Liver (tissue), 9 donors: ENCODE results near the gene ETAA1. TPM values are rescaled to one million over a fixed set of nuclear protein-coding genes. Genes with fewer than 3 reads are reported as not detected.

Experiments used
- DNase-seq: peaks from one replicate; pipeline ENCODE4 v3.0.0-alpha.2; 2017; ENCODE audit warnings: low spot score
- H3K27ac ChIP-seq, 2 donors: one replicate each; pipeline ENCODE4 v1.7.0; 2013; ENCODE audit warnings: inconsistent platforms in 2 of 2, low read length in 2 of 2, control low read depth in 1 of 2, low read depth in 1 of 2, mild to moderate bottlenecking in 1 of 2
- H3K27me3 ChIP-seq, 4 donors: one replicate each; pipeline versions ENCODE4 v1.6.1 to v1.7.0; 2013; ENCODE audit warnings: low read length in 3 of 4, inconsistent platforms in 1 of 4, mild to moderate bottlenecking in 1 of 4, moderate library complexity in 1 of 4; ENCODE audit not compliant: control insufficient read depth in 4 of 4, insufficient read depth in 4 of 4
- H3K36me3 ChIP-seq, 4 donors: one replicate each; pipeline versions ENCODE4 v1.6.1 to v1.7.0; 2013; ENCODE audit warnings: low read length in 3 of 4, mild to moderate bottlenecking in 3 of 4, low read depth in 1 of 4, moderate library complexity in 1 of 4; ENCODE audit not compliant: control insufficient read depth in 4 of 4, insufficient read depth in 3 of 4
- H3K4me1 ChIP-seq, 4 donors: one replicate each; pipeline versions ENCODE4 v1.6.1 to v1.7.0; 2013; ENCODE audit warnings: low read length in 3 of 4, mild to moderate bottlenecking in 3 of 4, moderate library complexity in 1 of 4; ENCODE audit not compliant: control insufficient read depth in 4 of 4, insufficient read depth in 4 of 4
- H3K4me3 ChIP-seq, 3 donors: one replicate each; pipeline versions ENCODE4 v1.6.1 to v1.7.0; 2013; ENCODE audit warnings: low read length in 3 of 3, control low read depth in 1 of 3, low read depth in 1 of 3, mild to moderate bottlenecking in 1 of 3
- H3K9ac ChIP-seq, 2 donors: one replicate each; pipeline ENCODE4 v1.7.0; 2013; ENCODE audit warnings: low read length in 2 of 2, mild to moderate bottlenecking in 2 of 2, moderate library complexity in 2 of 2, control low read depth in 1 of 2, low read depth in 1 of 2
- H3K9me3 ChIP-seq, 4 donors: one replicate each; pipeline versions ENCODE4 v1.6.1 to v1.7.0; 2013; ENCODE audit warnings: low read length in 3 of 4; ENCODE audit not compliant: control insufficient read depth in 4 of 4
- EGR1 ChIP-seq, 2 donors: IDR thresholded peaks; 2 replicates each; pipeline ENCODE4 v1.6.1; 2016 to 2018; ENCODE audit warnings: antibody characterized with exemption in 2 of 2, low read depth in 2 of 2
- FOXA1 ChIP-seq: IDR thresholded peaks from 2 replicates; pipeline ENCODE4 v1.6.1; 2016; ENCODE audit warnings: antibody characterized with exemption
- FOXA2 ChIP-seq: IDR thresholded peaks from 2 replicates; pipeline ENCODE4 v1.6.1; 2016; ENCODE audit warnings: antibody characterized with exemption
- GABPA ChIP-seq, 2 donors: IDR thresholded peaks in 1 of 2; conservative IDR thresholded peaks in 1 of 2; 2 replicates each; pipeline ENCODE4 v1.6.1; 2016; ENCODE audit warnings: antibody characterized with exemption in 2 of 2, mild to moderate bottlenecking in 1 of 2, moderate library complexity in 1 of 2
- HNF4A ChIP-seq, 2 donors: conservative IDR thresholded peaks; 2 replicates each; pipeline ENCODE4 v1.6.1; 2016; ENCODE audit warnings: antibody characterized with exemption in 2 of 2, mild to moderate bottlenecking in 2 of 2
- HNF4G ChIP-seq: IDR thresholded peaks from 2 replicates; pipeline ENCODE4 v1.6.1; 2016; ENCODE audit warnings: antibody characterized with exemption
- JUND ChIP-seq, 2 donors: IDR thresholded peaks; 2 replicates each; pipeline ENCODE4 v1.6.1; 2016; ENCODE audit warnings: antibody characterized with exemption in 2 of 2
- MAX ChIP-seq: IDR thresholded peaks from 2 replicates; pipeline ENCODE4 v1.6.1; 2016; ENCODE audit warnings: antibody characterized with exemption
- NR2F2 ChIP-seq: IDR thresholded peaks from 2 replicates; pipeline ENCODE4 v1.6.1; 2016; ENCODE audit warnings: antibody characterized with exemption
- RAD21 ChIP-seq, 2 donors: IDR thresholded peaks; 2 replicates each; pipeline ENCODE4 v1.6.1; 2016; ENCODE audit warnings: antibody characterized with exemption in 2 of 2, mild to moderate bottlenecking in 2 of 2
- RXRA ChIP-seq, 2 donors: IDR thresholded peaks; 2 replicates each; pipeline ENCODE4 v1.6.1; 2017 to 2018; ENCODE audit warnings: antibody characterized with exemption in 2 of 2, mild to moderate bottlenecking in 1 of 2
- SP1 ChIP-seq: IDR thresholded peaks from 2 replicates; pipeline ENCODE4 v1.6.1; 2018; ENCODE audit warnings: antibody characterized with exemption, mild to moderate bottlenecking
- TAF1 ChIP-seq: conservative IDR thresholded peaks from 2 replicates; pipeline ENCODE4 v1.6.1; 2016; ENCODE audit warnings: antibody characterized with exemption, mild to moderate bottlenecking
- YY1 ChIP-seq: IDR thresholded peaks from 2 replicates; pipeline ENCODE4 v1.6.1; 2016; ENCODE audit warnings: antibody characterized with exemption, mild to moderate bottlenecking
- ZBTB33 ChIP-seq: IDR thresholded peaks from 2 replicates; pipeline ENCODE4 v1.6.1; 2016; ENCODE audit warnings: antibody characterized with exemption
- WGBS: extraction: QIAGEN DNeasy Blood & Tissue Kit; methylation state at CpG from one replicate; pipeline ENCODE4 v1.1.7; 2013; 5-methylcytosine and 5-hydroxymethylcytosine counted together
- polyA plus RNA-seq, 2 donors: library from polyadenylated mRNA; stranded (reverse) in 1 of 2; unstranded in 1 of 2; fragments of 200-250 nt in 1 of 2; fragments of >200 nt in 1 of 2; fragmentation: Nextera tagmentation in 1 of 2; extraction: Ambion mirVana in 1 of 2; gene quantifications; one replicate each; pipeline versions ENCODE4 v1.2.1 to v1.2.3, GENCODE V29; 2013 to 2015
- total RNA-seq, 2 donors: library from RNA; depleted of rRNA; stranded (reverse); fragments of >200 nt; gene quantifications; one replicate each; pipeline ENCODE4 v1.2.3, GENCODE V29; 2014
- TF ChIP-seq, protein P1 (sequence below): IDR thresholded peaks from 2 replicates; pipeline ENCODE4 v1.6.1; 2016; ENCODE audit warnings: antibody characterized with exemption, mild to moderate bottlenecking
- TF ChIP-seq, protein P2 (sequence below): IDR thresholded peaks from 2 replicates; pipeline ENCODE4 v1.6.1; 2016; ENCODE audit warnings: antibody characterized with exemption
- TF ChIP-seq, protein P3 (sequence below): fragments of 150-350 bp; IDR thresholded peaks from 2 replicates; pipeline ENCODE4 v1.5.1; 2017; ENCODE audit warnings: improper control_type of control experiment, low read depth, low read length; ENCODE audit not compliant: missing input control
- donor health status: healthy.
- donor health status: healthy.
- donor health status: healthy.
- donor health status: healthy.
- donor health status: healthy.

Gene ETAA1
- total and polyA plus RNA-seq, 4 donors: 2.9 to 7.7 (median 4.9) TPM

GRCh38 chr2:67388680-67389079 is 8.5 kb upstream of the ETAA1 start (continued):
- TF ChIP-seq, protein P1, sequence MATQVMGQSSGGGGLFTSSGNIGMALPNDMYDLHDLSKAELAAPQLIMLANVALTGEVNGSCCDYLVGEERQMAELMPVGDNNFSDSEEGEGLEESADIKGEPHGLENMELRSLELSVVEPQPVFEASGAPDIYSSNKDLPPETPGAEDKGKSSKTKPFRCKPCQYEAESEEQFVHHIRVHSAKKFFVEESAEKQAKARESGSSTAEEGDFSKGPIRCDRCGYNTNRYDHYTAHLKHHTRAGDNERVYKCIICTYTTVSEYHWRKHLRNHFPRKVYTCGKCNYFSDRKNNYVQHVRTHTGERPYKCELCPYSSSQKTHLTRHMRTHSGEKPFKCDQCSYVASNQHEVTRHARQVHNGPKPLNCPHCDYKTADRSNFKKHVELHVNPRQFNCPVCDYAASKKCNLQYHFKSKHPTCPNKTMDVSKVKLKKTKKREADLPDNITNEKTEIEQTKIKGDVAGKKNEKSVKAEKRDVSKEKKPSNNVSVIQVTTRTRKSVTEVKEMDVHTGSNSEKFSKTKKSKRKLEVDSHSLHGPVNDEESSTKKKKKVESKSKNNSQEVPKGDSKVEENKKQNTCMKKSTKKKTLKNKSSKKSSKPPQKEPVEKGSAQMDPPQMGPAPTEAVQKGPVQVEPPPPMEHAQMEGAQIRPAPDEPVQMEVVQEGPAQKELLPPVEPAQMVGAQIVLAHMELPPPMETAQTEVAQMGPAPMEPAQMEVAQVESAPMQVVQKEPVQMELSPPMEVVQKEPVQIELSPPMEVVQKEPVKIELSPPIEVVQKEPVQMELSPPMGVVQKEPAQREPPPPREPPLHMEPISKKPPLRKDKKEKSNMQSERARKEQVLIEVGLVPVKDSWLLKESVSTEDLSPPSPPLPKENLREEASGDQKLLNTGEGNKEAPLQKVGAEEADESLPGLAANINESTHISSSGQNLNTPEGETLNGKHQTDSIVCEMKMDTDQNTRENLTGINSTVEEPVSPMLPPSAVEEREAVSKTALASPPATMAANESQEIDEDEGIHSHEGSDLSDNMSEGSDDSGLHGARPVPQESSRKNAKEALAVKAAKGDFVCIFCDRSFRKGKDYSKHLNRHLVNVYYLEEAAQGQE: no peak
- TF ChIP-seq RXRA (IDR thresholded peaks at IDR 0.05) (no peak), EGR1 (IDR thresholded peaks at IDR 0.05; ENCODE audit: low read depth in 2 of 2) (no peak)
- TF ChIP-seq, protein P2, sequence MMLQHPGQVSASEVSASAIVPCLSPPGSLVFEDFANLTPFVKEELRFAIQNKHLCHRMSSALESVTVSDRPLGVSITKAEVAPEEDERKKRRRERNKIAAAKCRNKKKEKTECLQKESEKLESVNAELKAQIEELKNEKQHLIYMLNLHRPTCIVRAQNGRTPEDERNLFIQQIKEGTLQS: no peak

DNA sequence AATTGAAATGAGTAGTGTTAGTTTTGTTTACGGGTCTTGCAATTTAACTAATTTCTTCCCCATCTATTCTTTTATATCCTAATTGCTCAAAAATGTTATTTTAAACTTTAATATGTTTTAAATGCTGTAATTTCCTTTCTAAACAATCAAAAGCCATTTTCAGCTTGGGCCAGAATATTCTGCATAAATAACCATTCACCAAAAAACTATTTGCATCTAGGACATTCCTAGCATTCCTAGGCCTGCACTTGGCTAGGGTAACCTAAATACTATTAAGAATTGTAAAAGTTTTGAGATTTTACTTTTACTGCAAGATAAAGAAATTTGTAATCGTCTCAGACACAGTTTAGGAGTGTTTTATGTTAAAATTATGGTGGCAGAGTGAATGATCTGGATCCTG is 7.8 kb upstream of the ETAA1 start:
- Histone ChIP-seq H3K27me3 (no peaks in the 10 kb centered on the region), H3K4me3 (no peak overlapping the region), H3K9ac (no peak overlapping the region), H3K36me3 (no peaks in the 10 kb centered on the region), H3K27ac (no peak overlapping the region), H3K9me3 (no peaks in the 10 kb centered on the region), H3K4me1 (no peaks in the 10 kb centered on the region)
- no peak for DNase-seq
- TF ChIP-seq RXRA (IDR thresholded peaks at IDR 0.05): no peak
- no peak for TF ChIP-seq HNF4G
- no peak for TF ChIP-seq FOXA2
- TF ChIP-seq, protein P1: no peak
- TF ChIP-seq JUND (IDR thresholded peaks at IDR 0.05): no peak
- no peak for TF ChIP-seq SP1
- TF ChIP-seq TAF1: no peak
- TF ChIP-seq, protein P2: no peak
- TF ChIP-seq, protein P3, sequence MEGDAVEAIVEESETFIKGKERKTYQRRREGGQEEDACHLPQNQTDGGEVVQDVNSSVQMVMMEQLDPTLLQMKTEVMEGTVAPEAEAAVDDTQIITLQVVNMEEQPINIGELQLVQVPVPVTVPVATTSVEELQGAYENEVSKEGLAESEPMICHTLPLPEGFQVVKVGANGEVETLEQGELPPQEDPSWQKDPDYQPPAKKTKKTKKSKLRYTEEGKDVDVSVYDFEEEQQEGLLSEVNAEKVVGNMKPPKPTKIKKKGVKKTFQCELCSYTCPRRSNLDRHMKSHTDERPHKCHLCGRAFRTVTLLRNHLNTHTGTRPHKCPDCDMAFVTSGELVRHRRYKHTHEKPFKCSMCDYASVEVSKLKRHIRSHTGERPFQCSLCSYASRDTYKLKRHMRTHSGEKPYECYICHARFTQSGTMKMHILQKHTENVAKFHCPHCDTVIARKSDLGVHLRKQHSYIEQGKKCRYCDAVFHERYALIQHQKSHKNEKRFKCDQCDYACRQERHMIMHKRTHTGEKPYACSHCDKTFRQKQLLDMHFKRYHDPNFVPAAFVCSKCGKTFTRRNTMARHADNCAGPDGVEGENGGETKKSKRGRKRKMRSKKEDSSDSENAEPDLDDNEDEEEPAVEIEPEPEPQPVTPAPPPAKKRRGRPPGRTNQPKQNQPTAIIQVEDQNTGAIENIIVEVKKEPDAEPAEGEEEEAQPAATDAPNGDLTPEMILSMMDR: no peak
- no peak for TF ChIP-seq RAD21 (IDR thresholded peaks at IDR 0.05)
- TF ChIP-seq ZBTB33: no peak
- TF ChIP-seq HNF4A (conservative IDR thresholded peaks at IDR 0.05): no peak
- TF ChIP-seq FOXA1: no peak
- no peak for TF ChIP-seq YY1
- no peak for TF ChIP-seq NR2F2
- no peak for TF ChIP-seq EGR1 (IDR thresholded peaks at IDR 0.05; ENCODE audit: low read depth in 2 of 2)
- no peak for TF ChIP-seq MAX
- TF ChIP-seq GABPA (IDR thresholded peaks at IDR 0.05 in 1 of 2, conservative IDR thresholded peaks at IDR 0.05 in 1 of 2): no peak
- 72% methylated on average over 2 of the region's 2 CpGs for WGBS
